NCI-H2171 treated with DMSO at 0.1 percent for 48 hours (cell line): ENCODE data around the gene CCL24.
"Not testable (repeated sequence)": the region's sequence is repeated elsewhere in the genome, so short reads cannot be mapped to it uniquely, and the experiment has no call there.

Source experiments
- DNase-seq: peaks from one replicate; lab custom pipeline; 2025; lab: John Stamatoyannopoulos, UW

The CCL24 gene

DNA sequence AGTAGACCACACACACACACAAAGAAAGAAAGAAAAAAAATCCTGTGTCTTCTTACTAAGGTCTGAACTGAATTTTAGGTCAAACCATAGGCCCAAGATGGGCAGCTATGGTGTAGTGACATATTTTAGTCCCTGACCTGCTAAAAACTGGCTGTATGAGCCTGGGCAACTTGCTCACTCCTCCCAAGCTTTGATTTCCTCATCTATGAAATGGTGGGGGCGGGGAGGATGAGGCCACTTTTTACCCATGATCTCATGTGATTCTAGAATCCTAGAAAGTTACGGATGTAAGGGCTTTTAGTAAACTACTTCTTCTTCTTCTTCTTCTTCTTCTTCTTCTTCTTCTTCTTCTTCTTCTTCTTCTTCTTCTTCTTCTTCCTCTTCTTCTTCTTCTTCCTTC lies 6.1 kb upstream of the CCL24 start:
- DNase-seq = no peak

DNA sequence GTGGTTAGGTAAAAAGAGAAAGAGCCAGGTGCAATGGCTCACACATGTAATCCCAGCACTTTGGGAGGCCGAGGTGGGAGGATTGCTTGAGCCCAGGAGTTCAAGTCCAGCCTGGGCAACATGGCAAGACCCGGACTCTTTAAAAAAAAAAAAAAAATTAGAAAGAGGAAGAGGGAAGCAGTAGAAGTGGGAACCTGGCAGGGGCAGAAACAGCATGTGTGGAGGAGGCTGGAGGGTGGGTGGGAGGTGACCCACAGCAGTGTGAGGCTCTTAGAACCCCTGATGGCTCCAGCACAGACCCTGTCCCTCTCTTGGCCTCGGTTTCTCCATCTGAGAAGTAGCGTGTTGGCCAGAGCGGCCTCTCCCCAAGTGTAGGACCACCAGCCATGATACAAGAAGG lies 4.9 kb upstream of the CCL24 start:
- DNase-seq = no peak

DNA sequence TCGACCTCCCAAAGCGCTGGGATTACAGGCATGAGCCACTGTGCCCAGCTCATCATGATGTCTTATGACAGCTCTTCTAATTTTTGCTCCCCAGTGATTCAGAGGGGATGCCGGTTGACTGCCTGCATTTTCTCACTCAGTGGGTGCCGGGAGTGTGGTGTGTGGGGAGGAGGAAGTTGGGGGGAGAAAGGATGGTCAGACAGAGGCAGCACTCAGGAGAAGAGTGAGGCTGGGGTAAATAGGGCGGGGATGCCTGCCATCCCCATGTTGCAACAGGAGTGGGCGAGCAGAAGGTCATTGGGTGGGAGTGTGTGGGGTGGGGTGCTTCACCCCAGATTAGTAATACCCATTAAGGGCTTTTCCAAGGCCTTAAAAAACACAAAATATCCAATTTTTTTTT lies 3.5 kb upstream of the CCL24 start:
- no peak for DNase-seq

DNA sequence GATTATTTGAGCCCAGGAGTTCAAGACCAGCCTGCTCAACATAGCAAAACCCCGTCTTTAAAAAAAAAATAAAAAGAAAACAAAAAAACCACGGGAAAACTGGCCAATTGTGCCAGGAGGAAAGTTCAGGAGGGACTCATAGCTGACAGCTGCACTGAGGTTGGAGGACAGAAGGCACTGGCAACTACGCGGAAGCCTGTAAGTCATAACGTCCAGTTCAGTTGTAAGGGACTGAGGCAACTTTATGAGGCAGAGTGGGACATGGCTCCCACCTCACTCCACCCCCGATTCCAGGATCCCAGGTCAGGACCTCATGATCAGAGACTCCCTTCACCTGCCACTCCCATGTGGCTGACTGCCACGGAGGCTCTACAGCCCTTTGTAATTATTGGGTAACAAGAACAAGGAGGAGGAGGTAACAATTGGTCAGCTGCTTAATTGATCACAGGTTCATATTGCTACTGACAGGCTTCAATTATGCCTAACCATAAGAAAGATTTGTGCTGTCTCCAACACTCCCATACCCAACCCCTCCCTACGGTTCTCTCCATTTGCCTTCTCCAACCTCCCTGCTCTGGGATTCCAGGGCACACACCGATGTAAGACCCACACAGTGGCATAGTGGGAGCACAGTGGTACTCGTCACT lies 1.9 kb upstream of the CCL24 start:
- DNase-seq = no peak

DNA sequence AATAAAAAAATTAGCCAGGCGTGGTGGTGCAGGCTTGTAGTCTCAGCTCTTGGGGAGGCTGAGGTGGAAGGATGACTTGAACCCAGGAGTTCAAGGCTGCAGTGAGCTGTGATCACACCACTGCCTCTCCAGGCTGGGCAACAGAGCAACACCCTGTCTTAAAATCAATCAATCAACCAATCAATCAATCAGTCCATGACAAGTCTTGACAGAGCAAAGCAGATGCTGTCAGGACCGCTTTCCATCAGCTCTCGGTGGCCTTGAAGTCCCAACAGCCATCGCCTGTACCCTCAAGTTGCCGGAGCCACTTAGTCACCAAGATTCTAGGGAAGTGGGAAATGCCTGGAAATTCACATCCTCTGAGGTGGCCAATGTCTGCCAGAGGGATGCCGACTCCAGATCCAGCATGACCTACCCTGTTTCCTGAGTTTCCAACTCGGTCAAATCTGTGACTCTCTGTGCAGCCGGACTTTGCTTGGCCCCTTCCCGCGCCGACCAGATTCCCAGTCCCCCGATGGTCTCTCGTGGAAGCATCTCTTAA lies 871 bp upstream of the CCL24 start:
- no peak for DNase-seq

DNA sequence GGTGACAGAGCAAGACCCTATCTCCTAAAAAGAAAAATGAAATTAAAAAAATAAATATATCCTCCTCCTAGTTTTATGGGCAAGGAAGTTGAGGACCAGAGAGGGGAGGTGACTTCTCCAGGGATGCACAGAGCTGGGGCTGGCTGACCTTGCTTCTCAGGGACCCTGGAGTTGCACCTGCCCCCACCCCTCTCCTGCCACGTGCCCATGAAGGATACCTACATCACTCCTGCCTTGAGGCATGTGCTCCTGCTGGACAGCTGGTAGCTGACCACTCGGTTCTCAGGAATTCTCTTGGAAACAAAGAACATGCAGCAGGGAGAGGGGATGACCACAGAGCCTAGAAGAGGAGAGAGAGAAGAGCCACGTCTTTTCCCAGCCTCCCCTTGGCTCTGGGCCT lies 522 bp downstream of the CCL24 start:
- no peak for DNase-seq

DNA sequence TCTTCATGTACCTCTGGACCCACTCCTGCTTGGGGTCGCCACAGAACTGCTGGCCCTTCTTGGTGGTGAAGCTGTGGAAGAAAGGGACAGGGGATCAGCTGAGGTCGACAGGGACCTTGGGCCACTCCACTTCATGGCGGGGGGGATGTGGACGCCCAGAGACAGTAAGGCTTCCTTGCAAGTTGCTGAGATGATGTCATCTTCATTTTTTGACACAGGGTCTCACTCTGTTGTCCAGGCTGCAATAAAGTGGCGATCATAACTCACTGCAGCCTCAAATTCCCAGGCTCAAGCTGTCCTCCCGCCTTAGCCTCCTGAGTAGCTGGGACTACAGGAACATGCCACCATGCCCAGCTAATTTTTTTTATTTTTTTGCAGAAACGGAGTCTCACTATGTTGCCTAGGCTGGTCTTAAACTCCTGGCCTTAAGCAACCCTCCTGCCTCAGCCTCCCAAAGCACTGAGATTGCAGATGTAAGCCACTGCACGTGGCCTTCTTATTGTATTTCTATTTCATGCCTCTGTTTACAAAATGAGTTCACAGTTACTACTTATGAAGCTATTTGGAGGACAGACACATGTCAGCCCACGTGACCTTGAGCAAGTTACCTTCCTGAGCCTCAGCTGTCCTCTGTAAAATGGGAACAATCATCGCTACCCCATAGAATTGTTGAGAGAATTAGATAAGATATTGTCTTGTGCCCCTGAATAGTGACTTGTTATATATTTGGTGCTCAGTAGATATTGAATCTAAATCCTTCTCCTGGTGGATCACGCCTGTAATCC lies 1.5 kb downstream of the CCL24 start:
- no peak for DNase-seq

DNA sequence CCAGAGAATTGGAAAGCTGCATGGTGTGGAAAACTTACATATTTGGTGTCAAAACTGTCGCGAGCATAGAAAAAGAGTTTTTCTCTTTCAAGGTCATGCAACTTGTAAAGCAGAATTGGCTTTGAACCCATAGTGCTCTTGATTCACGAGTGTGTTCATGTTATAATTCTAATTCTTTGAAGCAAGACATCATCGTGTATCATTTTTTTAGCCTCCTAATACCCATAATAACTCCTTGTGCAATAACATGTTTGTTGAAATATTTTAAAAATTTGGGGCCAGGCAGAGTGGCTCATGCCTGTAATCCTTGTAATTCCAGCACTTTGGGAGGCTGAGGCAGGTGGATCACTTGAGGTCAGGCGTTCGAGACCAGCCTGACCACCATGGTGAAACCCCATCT lies 4.2 kb downstream of the CCL24 start:
- DNase-seq = no peak

DNA sequence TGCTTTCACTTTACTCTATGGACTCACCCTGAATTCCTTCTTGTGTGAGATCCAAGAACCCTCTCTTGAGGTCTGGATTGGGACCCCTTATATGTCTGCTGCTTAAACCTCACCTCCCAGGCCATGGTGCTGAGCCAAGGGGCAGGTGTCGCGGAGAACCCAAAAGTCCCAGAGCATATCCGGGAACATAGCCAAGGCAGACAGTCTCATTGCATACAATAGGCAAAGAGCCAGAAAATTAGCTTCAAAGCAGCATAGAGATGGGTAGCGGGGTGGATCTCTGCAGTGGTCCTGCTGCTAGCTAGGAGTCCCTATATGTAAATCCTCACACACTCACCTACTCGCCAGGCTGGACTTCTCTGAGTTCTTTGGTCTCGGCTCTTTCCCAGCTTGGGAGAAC lies 5.5 kb downstream of the CCL24 start:
- peak; percentile 70 for DNase-seq

DNA sequence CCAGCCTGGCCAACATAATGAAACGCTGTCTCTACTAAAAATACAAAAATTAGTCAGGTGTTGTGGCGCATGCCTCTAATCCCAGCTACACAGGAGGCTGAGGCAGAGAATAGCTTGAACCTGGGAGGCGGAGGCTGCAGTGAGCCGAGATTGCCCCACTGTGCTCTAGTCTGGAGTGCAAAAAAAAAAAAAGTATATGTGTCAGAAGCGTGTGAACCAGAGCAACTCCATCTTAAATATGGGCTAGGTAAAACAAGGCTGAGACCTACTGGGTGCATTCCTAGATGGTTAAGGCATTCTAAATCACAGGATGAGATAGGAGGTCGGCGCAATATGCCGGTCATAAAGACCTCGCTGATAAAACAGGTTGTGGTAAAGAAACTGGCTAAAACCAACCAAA lies 6.2 kb downstream of the CCL24 start:
- no peak for DNase-seq

DNA sequence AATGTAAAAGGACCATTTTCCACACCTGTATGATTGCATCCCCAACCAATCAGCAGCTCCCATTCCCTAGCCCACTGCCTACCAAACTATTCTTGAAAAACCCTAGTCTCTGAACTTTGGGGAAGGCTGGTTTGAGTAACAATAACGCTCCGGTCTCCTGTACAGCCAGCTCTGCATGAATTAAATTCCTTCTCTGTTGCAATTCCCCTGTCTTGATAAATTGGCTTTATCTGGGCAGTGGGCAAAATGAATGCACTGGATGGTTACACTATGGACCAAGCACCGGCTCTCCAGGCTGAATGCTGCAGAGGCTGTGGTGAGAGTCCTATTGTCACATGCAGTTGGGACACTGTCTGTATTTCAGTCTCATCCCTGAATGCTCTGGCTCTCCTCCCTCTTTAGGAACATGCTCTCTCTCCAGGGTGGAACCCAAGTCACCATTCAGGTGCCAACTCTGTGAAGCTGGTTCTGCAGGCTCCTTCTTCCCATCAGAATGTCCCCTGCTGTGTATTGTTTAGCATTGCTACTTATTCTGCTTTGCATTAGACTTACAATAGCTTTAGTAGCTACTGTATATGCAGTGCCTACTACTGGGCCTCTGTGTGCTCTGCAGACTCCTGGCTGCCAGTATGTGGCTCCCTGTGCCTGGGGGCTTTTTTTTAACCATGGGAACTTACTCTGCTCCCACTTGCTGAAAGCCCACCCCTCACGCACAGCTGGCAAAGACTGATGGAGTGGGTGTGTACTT lies 6.9 kb downstream of the CCL24 start:
- no peak for DNase-seq

DNA sequence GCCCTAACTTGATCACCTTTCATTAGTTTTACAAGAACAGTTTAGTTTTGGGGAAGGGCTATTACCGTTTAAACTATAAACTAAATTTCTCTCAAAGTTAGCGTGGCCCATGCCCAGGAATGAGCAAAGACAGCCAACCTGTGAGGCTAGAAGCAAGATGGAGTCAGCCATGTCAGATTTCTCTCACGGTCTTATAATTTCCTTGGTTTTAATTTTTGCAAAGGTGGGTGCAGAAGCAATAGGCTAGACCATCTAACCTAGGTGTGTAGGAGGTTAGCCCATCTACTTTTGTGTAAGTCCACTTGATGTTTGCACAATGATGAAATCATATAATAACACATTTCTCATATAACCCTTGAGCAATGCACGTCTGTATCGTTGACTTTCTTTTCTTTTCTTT lies 8.9 kb downstream of the CCL24 start:
- DNase-seq = no peak

DNA sequence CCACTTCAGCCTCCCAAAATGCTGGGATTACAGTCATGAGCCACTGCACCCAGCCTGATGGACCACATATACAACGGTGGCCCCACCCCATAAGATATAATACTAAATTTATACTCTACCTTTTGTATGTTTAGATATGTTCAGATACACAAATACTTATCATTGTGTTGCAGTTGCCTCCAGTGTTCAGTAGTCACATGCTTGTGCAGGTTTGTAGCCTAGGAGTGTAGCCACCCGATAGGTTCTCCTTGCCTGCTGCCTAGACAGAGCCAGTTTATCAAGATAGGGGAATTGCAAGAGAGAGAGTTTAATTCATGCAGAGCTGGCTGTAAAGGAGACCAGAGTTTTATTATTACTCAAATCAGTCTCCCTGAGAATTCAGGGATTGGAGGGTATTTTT lies 9.6 kb downstream of the CCL24 start:
- no peak for DNase-seq

DNA sequence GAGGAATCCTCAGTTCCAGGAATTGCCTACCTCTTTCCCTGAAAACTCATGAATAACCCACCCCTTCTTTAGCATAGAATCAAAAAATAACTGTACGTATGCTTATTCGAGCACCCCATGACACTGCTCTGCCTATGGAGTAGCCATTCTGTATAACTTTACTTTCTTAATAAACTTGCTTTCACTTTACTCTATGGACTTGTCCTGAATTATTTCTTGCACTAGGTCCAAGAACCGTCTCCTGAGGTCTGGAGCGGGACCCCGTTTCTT lies 11.1 kb downstream of the CCL24 start:
- no peak for DNase-seq

DNA sequence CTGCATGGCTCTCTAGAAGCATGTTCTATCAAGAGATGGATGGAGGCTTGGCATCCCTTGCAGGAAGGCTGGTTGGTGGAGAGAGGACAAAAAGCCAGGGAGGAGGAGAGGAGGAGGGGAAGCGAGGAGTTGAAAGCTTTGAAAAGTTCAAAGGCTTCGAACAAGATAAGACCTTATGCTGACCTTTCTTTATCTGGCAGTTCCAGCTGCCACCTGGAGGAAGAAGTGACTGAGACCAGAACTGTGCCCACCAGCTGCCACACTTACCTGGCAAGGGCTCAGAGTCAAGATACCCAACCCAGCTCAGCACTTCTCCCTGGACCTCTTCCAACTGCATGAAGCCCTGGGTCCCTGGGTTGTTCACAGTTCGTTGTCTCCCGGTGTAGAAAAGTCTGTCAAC lies 14.8 kb downstream of the CCL24 start:
- DNase-seq = peak; percentile 54

DNA sequence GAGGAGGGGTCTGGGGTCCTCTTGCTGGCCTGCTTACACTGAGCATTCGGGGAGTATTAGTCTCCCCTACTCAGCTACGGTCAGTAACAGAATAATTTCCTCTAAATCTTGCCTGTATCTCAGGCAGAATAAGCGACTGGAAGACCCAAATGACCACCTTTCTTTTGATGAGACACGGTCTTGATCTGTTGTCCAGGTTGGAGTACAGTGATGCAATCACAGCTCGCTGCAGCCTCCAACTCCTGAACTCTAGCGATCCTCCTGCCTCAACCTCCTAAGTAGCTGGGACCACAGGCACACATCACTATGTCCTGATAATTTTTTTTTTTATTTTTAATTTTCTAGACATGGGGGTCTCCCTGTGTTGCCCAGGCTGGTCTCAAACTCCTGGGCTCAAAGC lies 17.2 kb downstream of the CCL24 start:
- DNase-seq = no peak

DNA sequence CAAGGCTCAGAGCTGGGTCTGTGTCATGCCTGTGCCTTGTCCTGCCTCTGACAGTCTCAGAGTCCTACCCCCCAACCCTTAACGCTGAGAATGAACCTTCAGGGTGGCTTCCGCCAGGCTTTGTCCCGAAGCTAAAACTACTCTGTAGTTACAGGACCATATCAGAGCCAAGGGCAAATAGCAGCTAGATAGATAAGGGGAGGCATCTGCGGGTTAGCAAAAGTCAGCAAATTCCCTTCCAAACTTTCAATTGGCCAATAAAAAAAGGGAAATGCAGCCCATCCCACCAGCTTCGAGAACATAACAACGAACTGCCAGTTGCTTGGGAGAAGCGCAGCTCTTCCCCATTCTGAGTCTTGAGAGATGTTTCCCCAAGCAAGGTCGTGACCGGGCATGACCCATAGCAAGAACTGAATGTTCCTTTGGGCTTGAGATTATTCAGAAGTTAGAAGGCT lies 17.7 kb downstream of the CCL24 start:
- DNase-seq = no peak

DNA sequence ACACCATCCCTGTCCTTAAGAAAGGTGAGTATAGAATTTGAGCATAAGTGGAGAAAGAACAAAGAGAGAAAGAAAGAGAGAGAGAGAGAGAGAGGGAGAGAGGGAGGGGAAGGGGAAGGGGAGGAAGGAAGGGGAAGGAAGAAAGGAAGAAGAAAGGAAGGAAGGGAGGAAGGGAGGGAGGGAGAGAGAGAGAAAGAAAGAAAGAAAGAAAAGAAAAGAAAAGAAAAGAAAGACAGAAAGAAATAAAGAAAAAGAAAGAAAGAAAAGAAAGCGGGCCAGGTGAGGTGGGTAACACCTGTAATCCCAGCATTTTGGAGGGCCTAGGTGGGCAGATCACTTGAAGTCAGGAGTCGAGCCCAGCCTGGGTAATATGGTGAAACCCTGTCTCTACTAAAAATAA lies 19.9 kb downstream of the CCL24 start:
- no peak for DNase-seq

DNA sequence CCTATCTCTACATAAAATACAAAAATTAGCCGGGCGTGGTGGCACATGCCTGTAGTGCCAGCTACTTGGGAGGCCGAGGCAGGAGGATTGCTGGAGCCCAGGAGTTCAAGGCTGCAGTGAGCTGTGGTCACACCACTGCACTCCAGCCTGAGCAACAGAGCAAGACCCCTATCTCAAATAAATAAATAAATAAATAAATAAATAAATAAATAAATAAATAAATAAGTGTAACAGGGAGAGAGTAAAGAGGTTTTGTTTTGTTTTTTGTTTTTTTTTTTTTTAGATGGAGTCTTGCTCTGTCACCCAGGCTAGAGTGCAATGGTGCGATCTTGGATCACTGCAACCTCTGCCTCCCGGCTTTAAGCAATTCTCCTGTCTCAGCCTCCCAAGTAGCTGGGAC lies 21.0 kb downstream of the CCL24 start:
- not testable (repeated sequence) for DNase-seq

DNA sequence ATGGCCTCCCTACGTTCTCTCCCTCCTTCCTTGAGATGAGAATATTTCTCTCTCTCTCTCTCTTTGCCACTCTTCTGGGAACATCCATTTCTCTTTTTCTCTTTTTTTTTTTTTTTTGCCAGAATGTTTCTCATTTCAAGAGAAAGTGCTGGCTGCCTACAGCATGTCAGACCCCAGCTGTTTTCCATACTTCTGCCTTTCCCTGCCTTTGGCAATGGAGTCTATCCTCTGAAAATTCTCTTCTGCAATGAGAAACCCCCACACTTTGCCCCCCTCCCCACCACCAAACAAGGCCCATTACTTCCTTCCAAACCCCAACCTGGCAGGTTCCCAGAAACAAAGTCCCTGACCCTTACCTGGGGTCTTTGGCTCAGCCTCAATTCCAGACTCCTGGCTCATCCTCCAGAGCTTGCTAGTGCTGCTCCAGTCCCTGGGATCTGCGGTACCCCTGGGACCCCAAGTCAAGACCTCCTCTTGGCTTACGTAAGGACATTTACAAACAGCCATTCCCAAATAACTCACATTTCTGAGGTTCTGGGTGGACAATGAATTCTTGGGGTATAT lies 24.2 kb downstream of the CCL24 start:
- DNase-seq = peak; percentile 17

DNA sequence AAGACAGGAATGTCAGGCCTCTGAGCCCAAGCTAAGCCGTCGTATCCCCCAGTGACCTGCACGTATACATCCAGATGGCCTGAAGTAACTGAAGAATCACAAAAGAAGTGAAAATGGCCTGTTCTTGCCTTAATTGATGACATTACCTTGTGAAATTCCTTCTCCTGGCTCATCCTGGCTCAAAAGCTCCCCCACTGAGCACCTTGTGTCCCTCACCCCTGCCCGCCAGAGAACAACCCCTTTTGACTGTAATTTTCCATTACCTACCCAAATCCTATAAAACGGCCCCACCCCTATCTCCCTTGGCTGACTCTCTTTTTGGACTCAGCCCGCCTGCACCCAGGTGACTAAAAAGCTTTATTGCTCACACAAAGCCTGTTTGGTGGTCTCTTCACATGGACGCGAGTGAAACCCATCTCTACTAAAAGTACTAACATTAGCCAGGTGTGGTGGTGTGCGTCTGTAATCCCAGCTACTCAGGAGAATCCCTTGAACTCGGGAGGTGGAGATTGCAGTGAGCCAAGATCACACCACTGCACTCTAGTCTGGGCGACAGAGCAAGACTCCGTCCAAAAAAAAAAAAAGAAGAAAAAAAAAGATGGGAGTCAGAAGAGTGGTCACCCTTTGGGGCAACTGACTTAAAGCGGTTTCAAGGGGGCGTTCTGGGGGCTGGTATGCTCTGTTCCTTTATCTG lies 25.3 kb downstream of the CCL24 start:
- DNase-seq = not testable (repeated sequence)

DNA sequence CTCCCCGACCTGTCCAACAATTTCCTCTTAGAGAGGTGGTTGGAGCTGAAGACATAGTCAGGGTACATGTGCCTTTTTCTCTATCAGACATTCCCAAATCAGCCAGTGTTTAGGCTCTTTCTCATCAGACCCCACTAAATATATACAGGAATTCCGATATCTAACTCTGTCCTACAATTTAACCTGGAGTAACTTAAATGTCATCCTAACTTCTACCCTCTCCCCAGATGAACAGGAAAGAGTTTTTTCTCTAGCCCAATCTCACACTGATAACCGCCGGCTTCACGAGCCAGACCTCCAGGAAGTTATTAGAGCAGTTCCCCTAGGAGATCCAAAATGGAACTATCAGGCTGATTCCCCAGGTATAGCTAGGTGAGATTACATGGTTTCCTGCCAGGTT lies 30.5 kb downstream of the CCL24 start:
- not testable (repeated sequence) for DNase-seq
